PC-9 (cell line): Measurements from ENCODE around the gene KCNJ16. TPM values are rescaled to one million over a fixed set of nuclear protein-coding genes. Genes with fewer than 3 reads are reported as not detected.

ENCODE experiments used
- BruUV-seq: library from RNA; stranded (reverse); fragments of 400-500 nt; replicated peaks from 2 replicates; lab custom pipeline; 2021; lab: Mats Ljungman, UMichigan
- CTCF ChIA-PET: fragments of 300-600 bp; sonication (Branson Sonifier 250); formaldehyde crosslinking; loops from one replicate; lab custom pipeline; 2022; ENCODE audit warnings: antibody characterized with exemption; lab: Charles Lee
- POLR2A ChIA-PET: fragments of 300-600 bp; sonication (Branson Sonifier 250); formaldehyde crosslinking; loops from one replicate; lab custom pipeline; 2022; ENCODE audit warnings: antibody characterized with exemption; ENCODE audit not compliant: unreplicated experiment; lab: Charles Lee
- DNase-seq, 2 experiments: peaks; one replicate each; pipeline versions ENCODE4 v3.0.0 to v3.0.0-alpha.2; 2015 to 2022; ENCODE audit warnings: mixed read lengths in 1 of 2
- H2AFZ ChIP-seq: fragments of 200-600 bp; sonication (generic); 2 replicates; pipeline ENCODE4 v1.8.1; 2017; ENCODE audit warnings: antibody characterized with exemption
- H3F3A ChIP-seq: fragments of 200-600 bp; sonication (generic); 2 replicates; pipeline ENCODE4 v1.8.1; 2017; ENCODE audit warnings: antibody characterized with exemption, mild to moderate bottlenecking, low read depth; ENCODE audit not compliant: insufficient read depth
- H3K27ac ChIP-seq: fragments of 200-600 bp; sonication (generic); 2 replicates; pipeline ENCODE4 v1.6.1; 2016; ENCODE audit warnings: mixed run types
- H3K27me3 ChIP-seq: fragments of 200-600 bp; sonication (generic); 2 replicates; pipeline ENCODE4 v1.6.1; 2016; ENCODE audit warnings: low read depth, mixed run types; ENCODE audit not compliant: insufficient read depth
- H3K36me3 ChIP-seq: fragments of 200-600 bp; sonication (generic); 2 replicates; pipeline ENCODE4 v1.6.1; 2016; ENCODE audit warnings: low read depth, mixed run types
- H3K4me1 ChIP-seq: fragments of 200-600 bp; sonication (generic); replicated peaks from 2 replicates; pipeline ENCODE4 v1.6.1; 2016; ENCODE audit warnings: mixed run types; ENCODE audit not compliant: insufficient read depth
- H3K4me2 ChIP-seq: fragments of 200-600 bp; sonication (generic); 2 replicates; pipeline ENCODE4 v1.6.1; 2017; ENCODE audit warnings: mixed run types
- H3K4me3 ChIP-seq: fragments of 200-600 bp; sonication (generic); 2 replicates; pipeline ENCODE4 v1.6.1; 2016; ENCODE audit warnings: mixed run types
- H3K79me2 ChIP-seq: fragments of 200-600 bp; sonication (generic); 2 replicates; pipeline ENCODE4 v1.6.1; 2017; ENCODE audit warnings: low read depth, mixed run types
- H3K9me2 ChIP-seq: fragments of 200-600 bp; sonication (generic); 2 replicates; pipeline ENCODE4 v1.8.1; 2017; ENCODE audit warnings: mild to moderate bottlenecking; ENCODE audit not compliant: insufficient read depth
- H3K9me3 ChIP-seq: fragments of 200-600 bp; sonication (generic); 2 replicates; pipeline ENCODE4 v1.8.1; 2016; ENCODE audit warnings: low read depth; ENCODE audit not compliant: insufficient read depth
- H4K20me1 ChIP-seq: fragments of 200-600 bp; sonication (generic); 2 replicates; pipeline ENCODE4 v1.8.1; 2017; ENCODE audit not compliant: insufficient read depth
- CTCF ChIP-seq: fragments of 200-600 bp; sonication (generic); conservative IDR thresholded peaks from 2 replicates; pipeline ENCODE4 v1.6.1; 2017; ENCODE audit warnings: mixed run types, antibody characterized with exemption, mild to moderate bottlenecking, moderate library complexity
- EZH2 ChIP-seq: fragments of 200-600 bp; sonication (generic); IDR thresholded peaks from 2 replicates; pipeline ENCODE4 v1.8.0; 2017; ENCODE audit warnings: antibody characterized with exemption, low read depth
- intact Hi-C: fragments of 100-400 bp; cut with micrococcal nuclease; formaldehyde crosslinking; loops from one replicate; pipeline ENCODE4 v1.10.0; 2022; ENCODE audit not compliant: unreplicated experiment
- total RNA-seq: library from RNA; stranded (reverse); gene quantifications from 2 replicates; pipeline ENCODE4 v1.2.3, GENCODE V29; 2021

The KCNJ16 gene
- total RNA-seq, 1 experiment from 2014 or later = not detected

- BruUV-seq = no TSS peak
- DNase-seq = no peak
- no peaks in the 10 kb centered on the region for H3K4me1 ChIP-seq
- no peak overlapping the region for H3K4me3 ChIP-seq
- no peaks in the 10 kb centered on the region for H3K36me3 ChIP-seq
- intact Hi-C loops = no loop called here
- no peaks in the 10 kb centered on the region for H3F3A ChIP-seq
- H4K20me1 ChIP-seq = no peaks in the 10 kb centered on the region
- CTCF ChIA-PET = no interaction called here
- H3K27me3 ChIP-seq = no peaks in the 10 kb centered on the region
- TF ChIP-seq EZH2 (no peak), CTCF (no peak)
- no peaks in the 10 kb centered on the region for H3K79me2 ChIP-seq
- no peak overlapping the region for H3K4me2 ChIP-seq
- no peak overlapping the region for H2AFZ ChIP-seq
- POLR2A ChIA-PET = no interaction called here
- H3K9me2 ChIP-seq = no peaks in the 10 kb centered on the region; the same call in 1 of the 2 replicates
- H3K9me3 ChIP-seq = no peaks in the 10 kb centered on the region
- H3K27ac ChIP-seq = no peak overlapping the region
These were observed 26.0 kb downstream of the KCNJ16 start for GRCh38 chr17:70100983-70101382.

DNA sequence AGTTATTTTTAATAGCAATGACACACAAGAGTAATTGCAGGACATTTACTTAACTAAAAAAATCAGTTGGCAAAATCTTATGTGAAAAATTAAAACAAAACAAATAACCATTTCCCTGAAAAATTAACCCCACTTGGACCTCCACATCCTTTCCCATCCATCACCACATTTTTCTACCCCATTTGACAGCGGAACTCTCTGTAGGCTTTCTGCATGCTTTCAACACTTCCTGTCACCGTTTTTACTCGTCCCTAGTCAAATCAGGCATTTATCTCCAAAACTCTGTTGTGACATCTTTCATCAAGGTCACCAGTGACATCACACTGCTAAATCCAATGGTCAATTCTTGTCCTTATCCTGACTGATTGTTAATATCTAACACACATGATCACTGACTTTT lies 27.5 kb downstream of the KCNJ16 start:
- Histone ChIP-seq H3K9me2 (no peaks in the 10 kb centered on the region; the same call in 1 of the 2 replicates), H3K27me3 (no peaks in the 10 kb centered on the region), H3K9me3 (no peaks in the 10 kb centered on the region), H3K4me3 (no peak overlapping the region), H2AFZ (no peak overlapping the region), H3K4me2 (no peak overlapping the region), H4K20me1 (no peaks in the 10 kb centered on the region), H3F3A (no peaks in the 10 kb centered on the region), H3K4me1 (no peaks in the 10 kb centered on the region), H3K27ac (no peak overlapping the region), H3K36me3 (no peaks in the 10 kb centered on the region), H3K79me2 (no peaks in the 10 kb centered on the region)
- ChIA-PET POLR2A (no interaction called here), CTCF (no interaction called here)
- DNase-seq = no peak
- TF ChIP-seq CTCF = no peak
- no peak for TF ChIP-seq EZH2
- intact Hi-C loops = no loop called here
- BruUV-seq = no TSS peak

DNA sequence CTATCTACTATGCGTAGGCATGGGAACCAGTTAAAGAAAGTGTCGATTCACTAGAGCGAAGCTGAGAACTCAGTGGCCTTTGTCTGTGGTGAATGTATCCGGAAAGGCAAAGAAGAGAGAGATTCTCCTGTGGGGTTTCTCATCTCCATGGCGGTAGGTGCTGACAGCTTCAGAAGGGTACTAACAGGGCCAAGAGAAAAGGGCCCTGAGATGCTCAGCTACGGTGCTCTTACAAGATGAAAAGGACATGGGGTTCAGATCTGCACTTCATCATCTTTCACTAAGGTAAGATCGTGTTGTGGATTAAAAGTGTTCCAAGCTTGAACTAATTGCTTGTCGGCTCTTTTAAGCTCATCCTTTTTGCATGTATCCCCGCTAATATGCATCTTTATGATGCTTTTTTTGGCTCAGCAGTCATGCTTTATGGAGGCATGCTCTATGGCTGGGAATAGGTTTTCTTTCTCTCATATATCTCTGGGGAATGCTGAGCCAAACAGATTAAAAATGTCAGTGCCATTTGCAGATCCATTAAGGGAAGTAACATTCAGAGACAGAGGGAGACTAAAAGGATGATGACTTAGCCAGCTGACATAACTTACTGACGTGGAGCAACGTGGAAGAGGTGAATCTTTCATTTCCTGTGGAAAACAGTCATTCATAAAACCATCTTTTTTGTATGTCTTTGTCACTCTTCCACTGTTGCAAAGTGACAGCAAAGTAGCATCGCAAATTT lies 29.9 kb downstream of the KCNJ16 start:
- intact Hi-C loops = no loop called here

More for the DNA sequence above, 29.9 kb downstream of the KCNJ16 start:
- Histone ChIP-seq H3K4me1 (no peaks in the 10 kb centered on the region), H2AFZ (no peak overlapping the region), H3K27ac (no peak overlapping the region), H3K4me2 (no peak overlapping the region), H3K9me2 (no peaks in the 10 kb centered on the region; the same call in 1 of the 2 replicates), H3K9me3 (no peaks in the 10 kb centered on the region), H3K36me3 (no peaks in the 10 kb centered on the region), H4K20me1 (no peaks in the 10 kb centered on the region), H3F3A (no peaks in the 10 kb centered on the region), H3K79me2 (no peaks in the 10 kb centered on the region), H3K27me3 (no peaks in the 10 kb centered on the region), H3K4me3 (no peak overlapping the region)
- ChIA-PET POLR2A (no interaction called here), CTCF (no interaction called here)
- BruUV-seq = no TSS peak
- DNase-seq = no peak
- TF ChIP-seq EZH2 (no peak), CTCF (no peak)
